Stimulated activated CD4-positive, alpha-beta T cell treated with anti-CD3 and anti-CD28 coated beads, Interleukin-12 subunit alpha, Interleukin-12 subunit beta, amount 100 ng/mL, for 4 hours (primary cell): ENCODE results near the gene MAP4K3.

Source experiments
- DNase-seq: peaks from one replicate; pipeline ENCODE4 v3.0.0-alpha.2; 2020

Gene MAP4K3

GRCh38 chr2:39437522-39438296, 624 bp upstream of the MAP4K3 start:
- DNase-seq: no peak

GRCh38 chr2:39435741-39436591, 1.1 kb downstream of the MAP4K3 start:
- DNase-seq: no peak

GRCh38 chr2:39435234-39435633, 1.9 kb downstream of the MAP4K3 start:
- DNase-seq: no peak

- no peak for DNase-seq
Observed at GRCh38 chr2:39434233-39434897, 2.7 kb downstream of the MAP4K3 start.

GRCh38 chr2:39433586-39434195, 3.4 kb downstream of the MAP4K3 start:
- no peak for DNase-seq

GRCh38 chr2:39432701-39433100, 4.4 kb downstream of the MAP4K3 start:
- DNase-seq: no peak

GRCh38 chr2:39431592-39432316, 5.3 kb downstream of the MAP4K3 start:
- DNase-seq: no peak

- DNase-seq: no peak
Observed at GRCh38 chr2:39429746-39430145, 7.3 kb downstream of the MAP4K3 start.

GRCh38 chr2:39424951-39425350, 12.1 kb downstream of the MAP4K3 start:
- DNase-seq: no peak

GRCh38 chr2:39422700-39423099, 14.4 kb downstream of the MAP4K3 start:
- DNase-seq: no peak

- no peak for DNase-seq
Observed at GRCh38 chr2:39421354-39421753, 15.7 kb downstream of the MAP4K3 start.

GRCh38 chr2:39419282-39420223, 17.5 kb downstream of the MAP4K3 start:
- DNase-seq: no peak

GRCh38 chr2:39418491-39418890, 18.6 kb downstream of the MAP4K3 start:
- DNase-seq: no peak

GRCh38 chr2:39416140-39416539, 20.9 kb downstream of the MAP4K3 start:
- DNase-seq: no peak

GRCh38 chr2:39413063-39413737, 23.9 kb downstream of the MAP4K3 start:
- DNase-seq: no peak

- DNase-seq: no peak
Observed at GRCh38 chr2:39411181-39411944, 25.7 kb downstream of the MAP4K3 start.

- DNase-seq: no peak
Observed at GRCh38 chr2:39409697-39410389, 27.2 kb downstream of the MAP4K3 start.

- no peak for DNase-seq
Observed at GRCh38 chr2:39408351-39409136, 28.5 kb downstream of the MAP4K3 start.
